Large intestine (tissue), 3 donors: Measurements from ENCODE around the gene IQSEC1. TPM values are rescaled to one million over a fixed set of nuclear protein-coding genes. Genes with fewer than 3 reads are reported as not detected.

Experiments used
- DNase-seq, 2 donors: peaks; one replicate each; pipeline versions ENCODE4 v3.0.0 to v3.0.0-alpha.2; 2013
- H3K27ac ChIP-seq: one replicate; pipeline ENCODE4 v1.5.1; 2013; ENCODE audit warnings: low read length
- H3K27me3 ChIP-seq: 2 replicates; pipeline ENCODE4 v1.6.1; 2013; ENCODE audit warnings: low read length; ENCODE audit not compliant: control insufficient read depth, insufficient read depth
- H3K36me3 ChIP-seq: 2 replicates; pipeline ENCODE4 v1.6.1; 2013; ENCODE audit warnings: low read length; ENCODE audit not compliant: control insufficient read depth, insufficient read depth
- H3K4me1 ChIP-seq: one replicate; pipeline ENCODE4 v1.6.1; 2013; ENCODE audit warnings: low read length; ENCODE audit not compliant: control insufficient read depth, insufficient read depth
- H3K4me3 ChIP-seq: one replicate; pipeline ENCODE4 v1.5.1; 2013; ENCODE audit warnings: low read length
- H3K9me3 ChIP-seq: one replicate; pipeline ENCODE4 v1.6.1; 2013; ENCODE audit warnings: mild to moderate bottlenecking, low read depth, low read length, moderate library complexity; ENCODE audit not compliant: control insufficient read depth
- WGBS: methylation state at CpG from one replicate; pipeline ENCODE4 v1.1.5; 2013; ENCODE audit warnings: low lambda C conversion rate; ENCODE audit not compliant: insufficient coverage; 5-methylcytosine and 5-hydroxymethylcytosine counted together
- polyA plus RNA-seq: library from polyadenylated mRNA; unstranded; fragments of 120-200 nt; gene quantifications from one replicate; pipeline ENCODE4 v1.2.1, GENCODE V29; 2013

Gene IQSEC1
- polyA plus RNA-seq, 1 donor: 24.3 TPM

DNA sequence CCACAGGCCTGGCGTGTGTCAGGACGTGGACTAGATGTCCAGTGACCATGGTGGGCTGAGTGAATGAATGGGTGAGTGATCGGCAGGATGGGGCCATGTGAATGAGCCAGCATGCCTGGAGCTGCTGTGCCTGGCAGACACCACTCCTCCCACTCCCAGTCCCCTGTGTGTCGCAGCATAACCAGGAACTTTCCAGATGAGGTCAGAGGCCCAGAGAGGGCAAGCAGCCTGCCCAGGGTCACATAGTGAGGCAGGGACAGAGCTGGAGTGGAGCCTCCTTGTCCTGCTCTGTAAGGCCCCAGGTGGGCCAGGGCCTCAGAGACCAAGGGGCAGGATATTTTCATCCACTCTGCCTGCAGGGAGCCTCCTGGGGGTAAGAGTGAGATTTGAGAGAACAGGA is 6.4 kb downstream of the IQSEC1 start:
- no CpG with 5 or more reads among the region's 4 CpGs for WGBS
- Histone ChIP-seq H3K27ac (no peak overlapping the region), H3K4me1 (no peaks in the 10 kb centered on the region), H3K36me3 (no peaks in the 10 kb centered on the region), H3K27me3 (peaks cover 2% of the 10 kb centered on the region), H3K4me3 (no peak overlapping the region), H3K9me3 (no peaks in the 10 kb centered on the region)
- DNase-seq: no peak

- Histone ChIP-seq H3K36me3 (no peaks in the 10 kb centered on the region), H3K27me3 (no peaks in the 10 kb centered on the region), H3K4me1 (no peaks in the 10 kb centered on the region), H3K9me3 (no peaks in the 10 kb centered on the region), H3K27ac (no peak overlapping the region), H3K4me3 (no peak overlapping the region)
- no peak for DNase-seq
- 100% methylated on average over 1 of the region's 11 CpGs for WGBS
Observed at GRCh38 chr3:13066236-13066635, 7.0 kb downstream of the IQSEC1 start.

DNA sequence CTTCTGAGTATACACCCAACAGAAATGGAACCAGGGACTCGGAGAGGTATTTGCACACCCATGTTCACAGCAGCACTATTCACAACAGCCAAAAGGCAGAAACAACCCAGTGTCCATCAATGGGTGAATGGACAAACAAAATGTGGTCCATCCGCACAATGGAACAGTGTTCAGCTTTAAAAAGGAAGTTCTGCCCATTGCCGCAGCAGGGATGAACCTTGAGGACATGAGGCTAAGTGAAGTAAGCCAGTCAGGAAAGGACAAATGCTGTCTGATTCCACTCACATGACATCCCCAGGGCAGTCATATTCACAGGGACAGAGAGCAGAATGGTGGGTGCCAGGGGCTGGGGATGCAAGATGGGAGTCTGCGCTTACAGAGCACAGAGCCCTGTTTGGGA is 7.5 kb downstream of the IQSEC1 start:
- Histone ChIP-seq H3K4me3 (no peak overlapping the region), H3K36me3 (no peaks in the 10 kb centered on the region), H3K27me3 (no peaks in the 10 kb centered on the region), H3K9me3 (no peaks in the 10 kb centered on the region), H3K27ac (no peak overlapping the region), H3K4me1 (no peaks in the 10 kb centered on the region)
- DNase-seq: no peak
- WGBS: no CpG with 5 or more reads among the region's 4 CpGs

DNA sequence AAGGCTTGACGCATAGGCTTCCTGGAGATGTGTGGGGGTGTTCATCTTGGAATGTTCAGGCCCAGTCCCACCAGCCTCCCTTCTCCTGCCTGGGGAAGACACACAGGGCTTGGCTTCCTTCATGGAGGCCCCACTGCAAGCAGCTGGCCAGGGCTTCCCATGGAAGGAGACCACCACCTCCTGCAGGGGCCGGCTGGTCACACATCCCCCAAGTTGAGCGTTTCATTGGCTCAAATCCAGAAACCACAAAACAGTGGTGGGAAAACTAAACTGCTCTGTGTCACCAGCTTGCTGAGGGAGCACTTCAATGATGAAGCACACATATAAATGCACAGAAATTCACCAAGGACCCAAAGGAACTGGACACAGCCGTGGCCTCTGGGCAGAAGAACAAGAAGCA is 8.3 kb downstream of the IQSEC1 start:
- no peaks in the 10 kb centered on the region for H3K36me3 ChIP-seq
- no peaks in the 10 kb centered on the region for H3K27me3 ChIP-seq
- DNase-seq: no peak
- WGBS: no CpG with 5 or more reads among the region's 4 CpGs
- H3K27ac ChIP-seq: no peak overlapping the region
- H3K4me3 ChIP-seq: no peak overlapping the region
- no peaks in the 10 kb centered on the region for H3K9me3 ChIP-seq
- no peaks in the 10 kb centered on the region for H3K4me1 ChIP-seq

DNA sequence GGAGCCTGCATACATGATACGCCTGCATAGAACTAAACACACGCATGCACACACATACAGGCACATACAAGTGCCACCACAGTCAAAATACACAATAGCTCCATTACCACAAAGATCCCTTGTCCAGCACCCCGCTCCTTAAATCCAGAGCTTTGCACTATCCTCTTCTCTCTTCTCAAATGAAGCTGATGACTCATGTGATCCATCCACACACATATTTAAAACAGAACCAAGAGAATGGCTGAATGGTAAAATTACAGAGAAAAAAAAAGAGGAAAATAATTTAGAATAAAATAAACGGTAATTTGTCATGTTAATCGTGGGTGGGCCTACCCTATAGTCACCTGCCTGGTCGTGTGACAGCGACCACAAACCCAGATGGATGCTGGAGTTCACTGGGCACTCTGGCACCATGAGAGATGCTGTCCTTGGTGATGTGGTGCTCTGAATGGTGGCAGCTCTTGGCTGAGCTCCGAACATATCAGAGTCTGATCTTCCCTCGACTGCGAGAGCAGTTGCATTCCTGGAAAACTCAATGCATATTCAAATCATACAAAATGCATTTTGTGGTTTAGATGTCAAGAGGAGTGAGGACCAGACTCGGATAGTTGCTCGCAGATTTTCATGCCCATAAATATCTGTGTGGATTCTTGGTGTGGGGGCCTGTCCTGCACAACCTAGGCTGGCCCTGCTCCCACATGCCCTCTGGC is 8.9 kb downstream of the IQSEC1 start:
- H3K27me3 ChIP-seq: no peaks in the 10 kb centered on the region
- 100% methylated on average over 1 of the region's 12 CpGs for WGBS
- no peak overlapping the region for H3K27ac ChIP-seq
- no peaks in the 10 kb centered on the region for H3K36me3 ChIP-seq
- H3K4me3 ChIP-seq: no peak overlapping the region
- DNase-seq: no peak
- no peaks in the 10 kb centered on the region for H3K9me3 ChIP-seq
- no peaks in the 10 kb centered on the region for H3K4me1 ChIP-seq

GRCh38 chr3:13063225-13063624 is 10.0 kb downstream of the IQSEC1 start:
- Histone ChIP-seq H3K9me3 (no peaks in the 10 kb centered on the region), H3K36me3 (no peaks in the 10 kb centered on the region), H3K4me3 (no peak overlapping the region), H3K4me1 (no peaks in the 10 kb centered on the region), H3K27ac (no peak overlapping the region), H3K27me3 (no peaks in the 10 kb centered on the region)
- no peak for DNase-seq
- WGBS: no CpG with 5 or more reads among the region's 3 CpGs

GRCh38 chr3:13062647-13063046 is 10.6 kb downstream of the IQSEC1 start:
- Histone ChIP-seq H3K9me3 (no peaks in the 10 kb centered on the region), H3K4me3 (no peak overlapping the region), H3K27ac (no peak overlapping the region), H3K27me3 (no peaks in the 10 kb centered on the region), H3K36me3 (no peaks in the 10 kb centered on the region), H3K4me1 (no peaks in the 10 kb centered on the region)
- no peak for DNase-seq
- WGBS: no CpG with 5 or more reads among the region's 12 CpGs

- DNase-seq: no peak
Observed at GRCh38 chr3:13060341-13060910, 12.8 kb downstream of the IQSEC1 start.

DNA sequence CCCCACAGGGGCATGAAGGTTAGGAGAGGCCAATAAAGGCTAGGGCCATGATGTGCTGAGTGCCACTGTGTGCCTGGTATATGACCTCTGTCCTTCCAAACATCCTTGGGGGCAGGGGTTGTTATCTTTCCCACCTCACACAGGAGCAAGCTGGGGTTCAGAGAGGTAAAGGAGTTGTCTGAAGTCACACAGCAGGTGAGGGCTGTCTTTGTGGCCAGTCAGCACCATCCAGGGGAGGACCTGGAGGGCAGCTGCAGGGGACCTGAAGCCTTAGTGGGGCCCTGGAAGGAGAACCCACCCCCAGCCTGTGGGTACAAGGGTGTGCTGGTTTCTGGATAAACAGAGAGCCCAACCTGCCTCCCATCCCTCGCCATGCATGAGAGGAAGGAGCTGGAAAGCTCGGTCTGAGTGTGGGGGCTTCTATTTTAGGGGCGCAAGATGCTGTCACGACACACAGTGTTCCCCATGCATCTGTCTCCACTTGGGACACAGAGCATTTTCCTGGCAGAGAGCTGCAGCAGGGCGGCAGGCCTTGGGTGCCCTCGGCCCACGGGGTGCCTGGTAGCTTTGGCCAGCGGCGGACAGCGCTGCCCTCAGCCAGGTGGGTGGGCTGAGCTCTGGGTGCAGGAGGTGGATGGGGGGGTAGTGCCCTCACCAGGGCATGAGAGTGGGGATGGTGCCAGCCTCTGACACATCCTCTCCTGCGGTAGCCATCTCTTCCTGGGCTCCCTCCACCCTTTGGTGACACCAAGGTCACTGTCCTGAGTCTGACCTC is 14.7 kb downstream of the IQSEC1 start:
- Histone ChIP-seq H3K9me3 (no peaks in the 10 kb centered on the region), H3K4me1 (no peaks in the 10 kb centered on the region), H3K27ac (no peak overlapping the region), H3K27me3 (no peaks in the 10 kb centered on the region), H3K36me3 (no peaks in the 10 kb centered on the region), H3K4me3 (no peak overlapping the region)
- no peak for DNase-seq
- WGBS: no CpG with 5 or more reads among the region's 11 CpGs

More at GRCh38 chr3:13060341-13060910, 12.8 kb downstream of the IQSEC1 start:
- no peak overlapping the region for H3K4me3 ChIP-seq
- no peaks in the 10 kb centered on the region for H3K9me3 ChIP-seq
- H3K4me1 ChIP-seq: no peaks in the 10 kb centered on the region
- no CpG with 5 or more reads among the region's 16 CpGs for WGBS
- no peak overlapping the region for H3K27ac ChIP-seq
- H3K27me3 ChIP-seq: no peaks in the 10 kb centered on the region
- H3K36me3 ChIP-seq: no peaks in the 10 kb centered on the region

GRCh38 chr3:13057282-13058040 is 15.8 kb downstream of the IQSEC1 start:
- no CpG with 5 or more reads among the region's 6 CpGs for WGBS
- H3K27me3 ChIP-seq: no peaks in the 10 kb centered on the region
- H3K4me1 ChIP-seq: no peaks in the 10 kb centered on the region
- no peak overlapping the region for H3K27ac ChIP-seq
- no peak for DNase-seq
- H3K9me3 ChIP-seq: no peaks in the 10 kb centered on the region
- H3K36me3 ChIP-seq: no peaks in the 10 kb centered on the region
- H3K4me3 ChIP-seq: no peak overlapping the region
